WTC11 (cell line): ENCODE measurements around the gene SHTN1. TPM values are rescaled to one million over a fixed set of nuclear protein-coding genes. Genes with fewer than 3 reads are reported as not detected.

Experiments
- ATAC-seq: fragments of 200-7000 bp; cut with Tn5 transposase; 2 replicates; pipeline ENCODE4 v1.10.0; 2021; ENCODE audit warnings: mild to moderate bottlenecking, moderate library complexity
- CTCF ChIA-PET: fragments of 300-600 bp; sonication (Branson Sonifier 250); formaldehyde crosslinking; loops from one replicate; lab custom pipeline; 2021; ENCODE audit warnings: antibody characterized with exemption; lab: Charles Lee
- POLR2A ChIA-PET: fragments of 350-600 bp; sonication (Branson Sonifier 250); formaldehyde crosslinking; loops from one replicate; lab custom pipeline; 2021; ENCODE audit warnings: antibody characterized with exemption; lab: Charles Lee
- DNase-seq: peaks from one replicate; pipeline ENCODE4 v3.0.0; 2021; ENCODE audit warnings: low spot score
- H3K27ac Mint-ChIP-seq: 2 replicates; pipeline ENCODE4 v1.8.0; 2021; ENCODE audit warnings: mixed read lengths
- H3K27me3 Mint-ChIP-seq: 2 replicates; pipeline ENCODE4 v1.8.0; 2021; ENCODE audit warnings: low read depth, mild to moderate bottlenecking, moderate library complexity, mixed read lengths
- H3K36me3 Mint-ChIP-seq: 2 replicates; pipeline ENCODE4 v1.8.0; 2021; ENCODE audit warnings: mixed read lengths
- H3K4me1 Mint-ChIP-seq: 2 replicates; pipeline ENCODE4 v1.8.0; 2022; ENCODE audit warnings: mixed read lengths
- H3K4me3 Mint-ChIP-seq: 2 replicates; pipeline ENCODE4 v1.8.0; 2021; ENCODE audit warnings: mild to moderate bottlenecking, moderate library complexity, mixed read lengths
- H3K9me3 Mint-ChIP-seq: 2 replicates; pipeline ENCODE4 v1.8.0; 2021; ENCODE audit warnings: mixed read lengths
- ATF6 ChIP-seq: sonication (generic); formaldehyde crosslinking; IDR thresholded peaks from 2 replicates; pipeline ENCODE4 v1.8.1; 2023; ENCODE audit warnings: mild to moderate bottlenecking, missing genetic modification reagents
- EMX1 ChIP-seq: fragments of 250-450 bp; sonication (Bioruptor Pico); IDR thresholded peaks from 2 replicates; pipeline ENCODE4 v1.8.0; 2021; ENCODE audit warnings: mild to moderate bottlenecking
- ESRRA ChIP-seq: sonication (generic); formaldehyde crosslinking; IDR thresholded peaks from 2 replicates; pipeline ENCODE4 v1.8.1; 2022; ENCODE audit warnings: mild to moderate bottlenecking, missing genetic modification reagents, borderline replicate concordance
- FOXJ3 ChIP-seq: sonication (generic); formaldehyde crosslinking; IDR thresholded peaks from 2 replicates; pipeline ENCODE4 v1.9.0; 2021; ENCODE audit warnings: missing genetic modification reagents, mild to moderate bottlenecking, borderline replicate concordance
- FOXK1 ChIP-seq: sonication (generic); formaldehyde crosslinking; IDR thresholded peaks from 2 replicates; pipeline ENCODE4 v1.8.0; 2022; ENCODE audit warnings: mild to moderate bottlenecking, moderate library complexity, missing genetic modification reagents
- FOXP4 ChIP-seq: sonication (generic); formaldehyde crosslinking; IDR thresholded peaks from 2 replicates; pipeline ENCODE4 v1.8.0; 2022; ENCODE audit warnings: mild to moderate bottlenecking, missing genetic modification reagents
- HMGXB4 ChIP-seq: sonication (generic); formaldehyde crosslinking; IDR thresholded peaks from 2 replicates; pipeline ENCODE4 v1.8.1; 2023; ENCODE audit warnings: mild to moderate bottlenecking, moderate library complexity, missing genetic modification reagents
- IRF2 ChIP-seq: sonication (generic); formaldehyde crosslinking; IDR thresholded peaks from 2 replicates; pipeline ENCODE4 v1.8.0; 2022; ENCODE audit warnings: low read depth, missing genetic modification reagents, borderline replicate concordance
- MLX ChIP-seq: sonication (generic); formaldehyde crosslinking; IDR thresholded peaks from 2 replicates; pipeline ENCODE4 v1.8.1; 2023; ENCODE audit warnings: mild to moderate bottlenecking, missing genetic modification reagents, moderate library complexity
- PREB ChIP-seq: sonication (generic); formaldehyde crosslinking; IDR thresholded peaks from 2 replicates; pipeline ENCODE4 v1.8.1; 2022; ENCODE audit warnings: mild to moderate bottlenecking, missing genetic modification reagents, moderate library complexity, borderline replicate concordance
- PRRX2 ChIP-seq: fragments of 250-450 bp; sonication (Bioruptor Pico); IDR thresholded peaks from 2 replicates; pipeline ENCODE4 v1.8.0; 2021; ENCODE audit warnings: mild to moderate bottlenecking
- STAT6 ChIP-seq: sonication (generic); formaldehyde crosslinking; conservative IDR thresholded peaks from 2 replicates; pipeline ENCODE4 v1.8.1; 2023; ENCODE audit warnings: mild to moderate bottlenecking, low read depth, missing genetic modification reagents, moderate library complexity
- TEAD1 ChIP-seq: sonication (generic); formaldehyde crosslinking; IDR thresholded peaks from 2 replicates; pipeline ENCODE4 v1.8.0; 2022; ENCODE audit warnings: mild to moderate bottlenecking, missing genetic modification reagents
- ZBTB21 ChIP-seq: sonication (generic); formaldehyde crosslinking; IDR thresholded peaks from 2 replicates; pipeline ENCODE4 v1.8.1; 2023; ENCODE audit warnings: mild to moderate bottlenecking, missing genetic modification reagents, borderline replicate concordance
- ZNF121 ChIP-seq: sonication (generic); formaldehyde crosslinking; IDR thresholded peaks from 2 replicates; pipeline ENCODE4 v1.8.0; 2023; ENCODE audit warnings: missing genetic modification reagents
- ZNF232 ChIP-seq: sonication (generic); formaldehyde crosslinking; IDR thresholded peaks from 2 replicates; pipeline ENCODE4 v1.8.0; 2022; ENCODE audit warnings: mild to moderate bottlenecking, missing genetic modification reagents
- ZNF423 ChIP-seq: fragments of 250-450 bp; sonication (Bioruptor Pico); IDR thresholded peaks from 2 replicates; pipeline ENCODE4 v2.1.2; 2022; ENCODE audit warnings: mild to moderate bottlenecking, moderate library complexity
- ZNF512 ChIP-seq: sonication (generic); formaldehyde crosslinking; IDR thresholded peaks from 2 replicates; pipeline ENCODE4 v1.8.1; 2022; ENCODE audit warnings: missing genetic modification reagents, borderline replicate concordance
- ZNF532 ChIP-seq: fragments of 250-450 bp; sonication (Bioruptor Pico); IDR thresholded peaks from 2 replicates; pipeline ENCODE4 v1.9.0; 2021; ENCODE audit warnings: mild to moderate bottlenecking, borderline replicate concordance
- total RNA-seq: library from RNA; stranded (reverse); gene quantifications from 3 replicates; pipeline ENCODE4 v1.2.3, GENCODE V29; 2021

The SHTN1 gene
- total RNA-seq, 1 experiment from 2014 or later: 11.0 TPM

- TF ChIP-seq MLX (CRISPR knock-in tag): no peak
- TF ChIP-seq ESRRA (CRISPR knock-in tag): no peak
- no peak for TF ChIP-seq EMX1
- no peak for TF ChIP-seq ZNF232
Measured at GRCh38 chr10:117014835-117015234, 9.8 kb upstream of the SHTN1 start (continued).

GRCh38 chr10:117007080-117007479, 2.1 kb upstream of the SHTN1 start:
- DNase-seq (no peak), ATAC-seq (no peak)
- ChIA-PET CTCF (interaction anchor here (0.7 to 2.0 kb wide), 3 partner anchors 165 to 210 kb away, joined by 3 to 5 read pairs (median 4); no protein-coding TSS in a partner anchor), POLR2A (no interaction called here)
- Mint-ChIP-seq H3K27ac (no peak overlapping the region), H3K9me3 (no peaks in the 10 kb centered on the region), H3K4me1 (peaks cover 10% of the 10 kb centered on the region), H3K4me3 (no peak overlapping the region), H3K27me3 (peaks cover 21% of the 10 kb centered on the region), H3K36me3 (no peaks in the 10 kb centered on the region)
- no peak for TF ChIP-seq FOXJ3
- no peak for TF ChIP-seq PREB (CRISPR knock-in tag)
- TF ChIP-seq FOXK1 (CRISPR knock-in tag): no peak
- no peak for TF ChIP-seq FOXP4 (CRISPR knock-in tag)
- no peak for TF ChIP-seq ZBTB21 (CRISPR knock-in tag)
- no peak for TF ChIP-seq IRF2
- TF ChIP-seq PRRX2 (CRISPR knock-in tag): no peak
- no peak for TF ChIP-seq ZNF121 (CRISPR knock-in tag)
- TF ChIP-seq ZNF532 (CRISPR knock-in tag): no peak
- TF ChIP-seq HMGXB4 (CRISPR knock-in tag): no peak
- TF ChIP-seq ZNF512: no peak
- TF ChIP-seq TEAD1: no peak
- TF ChIP-seq ZNF423 (CRISPR knock-in tag): no peak
- no peak for TF ChIP-seq STAT6 (CRISPR knock-in tag)
- no peak for TF ChIP-seq ATF6
